H9 (cell line): ENCODE measurements around the gene GARS1. TPM values are rescaled to one million over a fixed set of nuclear protein-coding genes. Genes with fewer than 3 reads are reported as not detected.

Source experiments
- DNase-seq: peaks from one replicate; pipeline ENCODE4 v3.0.0-alpha.2; 2017
- H2AFZ ChIP-seq: one replicate; pipeline ENCODE4 v1.6.1; 2013; ENCODE audit warnings: mild to moderate bottlenecking, low read length, control low read depth, moderate library complexity
- H2AK5ac ChIP-seq: 2 replicates; pipeline ENCODE4 v1.6.1; 2013; ENCODE audit warnings: low read length, control low read depth, mixed read lengths; ENCODE audit not compliant: insufficient read length
- H2BK120ac ChIP-seq: one replicate; pipeline ENCODE4 v1.6.1; 2013; ENCODE audit warnings: low read depth, mild to moderate bottlenecking, low read length, control low read depth, inconsistent platforms; ENCODE audit not compliant: poor library complexity, severe bottlenecking
- H2BK12ac ChIP-seq: 2 replicates; pipeline ENCODE4 v1.6.1; 2013; ENCODE audit warnings: low read length, control low read depth, mixed read lengths, low read depth; ENCODE audit not compliant: insufficient read length
- H2BK15ac ChIP-seq: 2 replicates; pipeline ENCODE4 v1.6.1; 2013; ENCODE audit warnings: low read depth, low read length, control low read depth
- H2BK20ac ChIP-seq: one replicate; pipeline ENCODE4 v1.6.1; 2013; ENCODE audit warnings: low read depth, mild to moderate bottlenecking, low read length, control low read depth, inconsistent platforms; ENCODE audit not compliant: poor library complexity, severe bottlenecking
- H2BK5ac ChIP-seq: 2 replicates; pipeline ENCODE4 v1.6.1; 2013; ENCODE audit warnings: low read length, control low read depth, mixed read lengths; ENCODE audit not compliant: insufficient read length
- H3K14ac ChIP-seq: 2 replicates; pipeline ENCODE4 v1.6.1; 2013; ENCODE audit warnings: low read length, control low read depth; ENCODE audit not compliant: insufficient read depth
- H3K18ac ChIP-seq: 2 replicates; pipeline ENCODE4 v1.6.1; 2013; ENCODE audit warnings: low read depth, mild to moderate bottlenecking, mixed read lengths, low read length, control low read depth; ENCODE audit not compliant: insufficient read length
- H3K23ac ChIP-seq: 2 replicates; pipeline ENCODE4 v1.6.1; 2013; ENCODE audit warnings: low read length, control low read depth, mixed read lengths, low read depth; ENCODE audit not compliant: insufficient read length
- H3K23me2 ChIP-seq: 2 replicates; pipeline ENCODE4 v1.6.1; 2013; ENCODE audit warnings: low read depth, mild to moderate bottlenecking, mixed read lengths, low read length, control low read depth; ENCODE audit not compliant: insufficient read length, poor library complexity, severe bottlenecking
- H3K27ac ChIP-seq: 2 replicates; pipeline ENCODE4 v1.5.1; 2013; ENCODE audit warnings: low read length, control low read depth, mixed read lengths, low read depth; ENCODE audit not compliant: insufficient read length
- H3K27me3 ChIP-seq: 2 replicates; pipeline ENCODE4 v1.6.1; 2013; ENCODE audit warnings: low read length, control low read depth, inconsistent platforms; ENCODE audit not compliant: insufficient read depth
- H3K4ac ChIP-seq: 2 replicates; pipeline ENCODE4 v1.6.1; 2013; ENCODE audit warnings: low read depth, mild to moderate bottlenecking, control low read depth, inconsistent platforms, low read length, moderate library complexity
- H3K4me1 ChIP-seq: 2 replicates; pipeline ENCODE4 v1.6.1; 2013; ENCODE audit warnings: low read length, control low read depth, inconsistent platforms; ENCODE audit not compliant: insufficient read depth
- H3K4me2 ChIP-seq: 2 replicates; pipeline ENCODE4 v1.6.1; 2013; ENCODE audit warnings: low read length, control low read depth, mixed read lengths; ENCODE audit not compliant: insufficient read length, insufficient read depth
- H3K56ac ChIP-seq: 2 replicates; pipeline ENCODE4 v1.6.1; 2013; ENCODE audit warnings: low read depth, mild to moderate bottlenecking, mixed read lengths, low read length, control low read depth; ENCODE audit not compliant: insufficient read length
- H3K79me1 ChIP-seq: 2 replicates; pipeline ENCODE4 v1.6.1; 2013; ENCODE audit warnings: low read depth, mild to moderate bottlenecking, moderate library complexity, low read length, control low read depth, inconsistent platforms; ENCODE audit not compliant: insufficient read depth, poor library complexity, severe bottlenecking
- H3K79me2 ChIP-seq: 2 replicates; pipeline ENCODE4 v1.6.1; 2013; ENCODE audit warnings: low read length, control low read depth, inconsistent platforms; ENCODE audit not compliant: insufficient read depth
- H3K9ac ChIP-seq: 2 replicates; pipeline ENCODE4 v1.6.1; 2013; ENCODE audit warnings: low read length, control low read depth, mixed read lengths; ENCODE audit not compliant: insufficient read length; ENCODE audit errors: extremely low read depth
- H3K9me3 ChIP-seq: one replicate; pipeline ENCODE4 v1.6.1; 2013; ENCODE audit warnings: low read depth, low read length, inconsistent platforms; ENCODE audit not compliant: control insufficient read depth
- H3T11ph ChIP-seq: one replicate; pipeline ENCODE4 v1.6.1; 2013; ENCODE audit warnings: mild to moderate bottlenecking, low read length, control low read depth, inconsistent platforms
- H4K20me1 ChIP-seq: one replicate; pipeline ENCODE4 v1.6.1; 2013; ENCODE audit not compliant: control insufficient read depth, insufficient read length, insufficient read depth
- H4K5ac ChIP-seq: 2 replicates; pipeline ENCODE4 v1.6.1; 2013; ENCODE audit warnings: low read depth, mild to moderate bottlenecking, mixed read lengths, low read length, control low read depth; ENCODE audit not compliant: insufficient read length
- H4K8ac ChIP-seq: replicated peaks from 2 replicates; pipeline ENCODE4 v1.6.1; 2013; ENCODE audit warnings: low read length, control low read depth, mixed read lengths, low read depth; ENCODE audit not compliant: insufficient read length
- H4K91ac ChIP-seq: 2 replicates; pipeline ENCODE4 v1.6.1; 2013; ENCODE audit warnings: low read depth, mild to moderate bottlenecking, moderate library complexity, mixed read lengths, low read length, control low read depth; ENCODE audit not compliant: insufficient read length
- H3K27ac Mint-ChIP-seq, 3 experiments: 2 replicates in 2 of 3; 3 replicates in 1 of 3; pipeline ENCODE4 v1.8.0; 2020 to 2021; ENCODE audit warnings: mixed read lengths in 3 of 3, mild to moderate bottlenecking in 1 of 3, moderate library complexity in 1 of 3
- H3K27me3 Mint-ChIP-seq: 2 replicates; pipeline ENCODE4 v1.8.0; 2021; ENCODE audit warnings: low read depth, mild to moderate bottlenecking, moderate library complexity, mixed read lengths
- H3K36me3 Mint-ChIP-seq, 3 experiments: 2 replicates in 2 of 3; 3 replicates in 1 of 3; pipeline ENCODE4 v1.8.0; 2020 to 2021; ENCODE audit warnings: low read depth in 3 of 3, mixed read lengths in 3 of 3; ENCODE audit not compliant: insufficient read depth in 1 of 3
- H3K4me1 Mint-ChIP-seq, 2 experiments: 2 replicates each; pipeline ENCODE4 v1.8.0; 2020; ENCODE audit warnings: mixed read lengths in 2 of 2
- H3K4me3 Mint-ChIP-seq, 2 experiments: 2 replicates in 1 of 2; 3 replicates in 1 of 2; pipeline ENCODE4 v1.8.0; 2020 to 2021; ENCODE audit warnings: mild to moderate bottlenecking in 2 of 2, mixed read lengths in 2 of 2, moderate library complexity in 1 of 2
- H3K9me3 Mint-ChIP-seq, 2 experiments: 2 replicates in 1 of 2; 3 replicates in 1 of 2; pipeline ENCODE4 v1.8.0; 2020; ENCODE audit warnings: mild to moderate bottlenecking in 2 of 2, mixed read lengths in 2 of 2, moderate library complexity in 1 of 2
- WGBS: extraction: QIAGEN DNeasy Blood & Tissue Kit; methylation state at CpG from one replicate; pipeline ENCODE4 v1.1.7; 2013; ENCODE audit warnings: missing lambda C conversion rate, low lambda C conversion rate, mixed read lengths; ENCODE audit not compliant: insufficient read length; ENCODE audit errors: extremely low coverage; 5-methylcytosine and 5-hydroxymethylcytosine counted together
- total RNA-seq: library from RNA; stranded (reverse); gene quantifications from 2 replicates; pipeline ENCODE4 v1.2.1, GENCODE V29; 2021
- TF ChIP-seq, protein P1 (sequence below): fragments of 200-600 bp; sonication (generic); conservative IDR thresholded peaks from 3 replicates; pipeline ENCODE4 v1.8.0; 2021; ENCODE audit warnings: antibody characterized with exemption, mild to moderate bottlenecking

Gene GARS1
- total RNA-seq, 1 experiment from 2014 or later = 234 TPM

DNA sequence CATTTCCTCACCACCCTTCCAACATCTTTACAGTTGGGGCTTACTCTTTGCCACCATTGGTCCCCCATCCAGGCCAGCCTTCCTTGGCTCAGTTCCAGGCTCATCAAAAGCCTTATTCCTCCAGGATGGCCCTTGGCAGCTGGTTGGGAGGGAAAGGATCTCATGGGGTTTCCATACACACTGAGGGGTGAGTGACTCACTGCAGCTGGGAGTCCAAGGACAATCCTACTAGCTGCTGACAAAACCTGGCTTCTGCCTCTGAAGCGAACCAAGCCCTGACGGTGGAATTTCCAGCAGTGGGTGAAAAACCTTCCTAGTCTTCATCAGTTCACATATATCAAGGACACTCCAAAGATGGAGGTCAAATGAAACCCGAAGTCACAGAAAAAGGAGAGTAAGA lies 64.6 kb downstream of the GARS1 start:
- H2BK5ac ChIP-seq = no peak overlapping the region
- no peak overlapping the region for H2BK120ac ChIP-seq
- Mint-ChIP-seq H3K27me3 (no peaks in the 10 kb centered on the region; the same call in 1 of the 2 replicates), H3K9me3 (no peaks in the 10 kb centered on the region), H3K4me1 (no peaks in the 10 kb centered on the region), H3K36me3 (peaks cover 2 to 6% (median 3%) of the 10 kb centered on the region in 3 experiments; a peak in 3 of 7 replicates), H3K27ac (no peak overlapping the region), H3K4me3 (no peak overlapping the region)
- H3K79me2 ChIP-seq = no peaks in the 10 kb centered on the region
- H4K91ac ChIP-seq = no peak overlapping the region
- no peaks in the 10 kb centered on the region for H3K23me2 ChIP-seq
- H3K4me1 ChIP-seq = no peaks in the 10 kb centered on the region
- DNase-seq = no peak
- no peak overlapping the region for H2AK5ac ChIP-seq
- no peak overlapping the region for H3K9ac ChIP-seq
- no peak overlapping the region for H3K4me2 ChIP-seq
- no peak overlapping the region for H3K4ac ChIP-seq
- H4K8ac ChIP-seq = no peak overlapping the region
- no peak overlapping the region for H2BK15ac ChIP-seq
- no peaks in the 10 kb centered on the region for H3K9me3 ChIP-seq
- no peak overlapping the region for H3K23ac ChIP-seq
- H4K20me1 ChIP-seq = no peaks in the 10 kb centered on the region
- no peak overlapping the region for H3K27ac ChIP-seq
- no CpG with 5 or more reads among the region's 3 CpGs for WGBS
- no peaks in the 10 kb centered on the region for H3K79me1 ChIP-seq
- H3K56ac ChIP-seq = no peak overlapping the region
- no peaks in the 10 kb centered on the region for H3K27me3 ChIP-seq
- no peak overlapping the region for H2AFZ ChIP-seq
- H2BK12ac ChIP-seq = no peak overlapping the region
- H3K14ac ChIP-seq = no peak overlapping the region
- H2BK20ac ChIP-seq = no peak overlapping the region
- no peak overlapping the region for H3K18ac ChIP-seq
- H3T11ph ChIP-seq = no peak overlapping the region
- TF ChIP-seq, protein P1, sequence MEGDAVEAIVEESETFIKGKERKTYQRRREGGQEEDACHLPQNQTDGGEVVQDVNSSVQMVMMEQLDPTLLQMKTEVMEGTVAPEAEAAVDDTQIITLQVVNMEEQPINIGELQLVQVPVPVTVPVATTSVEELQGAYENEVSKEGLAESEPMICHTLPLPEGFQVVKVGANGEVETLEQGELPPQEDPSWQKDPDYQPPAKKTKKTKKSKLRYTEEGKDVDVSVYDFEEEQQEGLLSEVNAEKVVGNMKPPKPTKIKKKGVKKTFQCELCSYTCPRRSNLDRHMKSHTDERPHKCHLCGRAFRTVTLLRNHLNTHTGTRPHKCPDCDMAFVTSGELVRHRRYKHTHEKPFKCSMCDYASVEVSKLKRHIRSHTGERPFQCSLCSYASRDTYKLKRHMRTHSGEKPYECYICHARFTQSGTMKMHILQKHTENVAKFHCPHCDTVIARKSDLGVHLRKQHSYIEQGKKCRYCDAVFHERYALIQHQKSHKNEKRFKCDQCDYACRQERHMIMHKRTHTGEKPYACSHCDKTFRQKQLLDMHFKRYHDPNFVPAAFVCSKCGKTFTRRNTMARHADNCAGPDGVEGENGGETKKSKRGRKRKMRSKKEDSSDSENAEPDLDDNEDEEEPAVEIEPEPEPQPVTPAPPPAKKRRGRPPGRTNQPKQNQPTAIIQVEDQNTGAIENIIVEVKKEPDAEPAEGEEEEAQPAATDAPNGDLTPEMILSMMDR = no peak
- no peak overlapping the region for H4K5ac ChIP-seq
